ENCODE results near the gene ANK3.
"Not testable (repeated sequence)": the region's sequence is repeated elsewhere in the genome, so short reads cannot be mapped to it uniquely, and the experiment has no call there.

The ANK3 gene

GRCh38 chr10:60299961-60300883 lies 89.5 kb downstream of the ANK3 start:
- no peak for DNase-seq

- DNase-seq: no peak
Measured at GRCh38 chr10:60299390-60299778, 90.3 kb downstream of the ANK3 start.

- no peak for DNase-seq
Measured at GRCh38 chr10:60298408-60299389, 91.0 kb downstream of the ANK3 start.

- DNase-seq: no peak
Measured at GRCh38 chr10:60296073-60296472, 93.6 kb downstream of the ANK3 start.

GRCh38 chr10:60295028-60295937 lies 94.4 kb downstream of the ANK3 start:
- DNase-seq: no peak

- DNase-seq: no peak
Measured at GRCh38 chr10:60293581-60294175, 96.0 kb downstream of the ANK3 start.

- DNase-seq: no peak
Measured at GRCh38 chr10:60292998-60293397, 96.7 kb downstream of the ANK3 start.

GRCh38 chr10:60292536-60292935 lies 97.1 kb downstream of the ANK3 start:
- not testable (repeated sequence) for DNase-seq

GRCh38 chr10:60291344-60291930 lies 98.2 kb downstream of the ANK3 start:
- no peak for DNase-seq

GRCh38 chr10:60290558-60290957 lies 99.1 kb downstream of the ANK3 start:
- no peak for DNase-seq

GRCh38 chr10:60289800-60290199 lies 99.9 kb downstream of the ANK3 start:
- no peak for DNase-seq

- DNase-seq: no peak
Measured at GRCh38 chr10:60288256-60288655, 101.4 kb downstream of the ANK3 start.

GRCh38 chr10:60286559-60286958 lies 103.1 kb downstream of the ANK3 start:
- no peak for DNase-seq

- no peak for DNase-seq
Measured at GRCh38 chr10:60283397-60283796, 106.3 kb downstream of the ANK3 start.

GRCh38 chr10:60282771-60283353 lies 106.8 kb downstream of the ANK3 start:
- no peak for DNase-seq

GRCh38 chr10:60281792-60282353 lies 107.8 kb downstream of the ANK3 start:
- DNase-seq: no peak

GRCh38 chr10:60281331-60281730 lies 108.3 kb downstream of the ANK3 start:
- no peak for DNase-seq

GRCh38 chr10:60280475-60280874 lies 109.2 kb downstream of the ANK3 start:
- no peak for DNase-seq

- no peak for DNase-seq
Measured at GRCh38 chr10:60277656-60278055, 112.0 kb downstream of the ANK3 start.

- no peak for DNase-seq
Measured at GRCh38 chr10:60276232-60276631, 113.4 kb downstream of the ANK3 start.
